VCaP (cell line): Measurements from ENCODE around the gene CERS5.
A peak's percentile ranks its signal among the peaks of the same experiment; 100 is the strongest.

Experiments used
- H3K27ac ChIP-seq: fragments of 450-650 bp; 2 replicates; pipeline ENCODE4 v1.5.1; 2017
- CTCF ChIP-seq: fragments of 450-650 bp; conservative IDR thresholded peaks from 2 replicates; pipeline ENCODE4 v1.5.1; 2017; ENCODE audit warnings: mild to moderate bottlenecking, moderate library complexity

The CERS5 gene

DNA sequence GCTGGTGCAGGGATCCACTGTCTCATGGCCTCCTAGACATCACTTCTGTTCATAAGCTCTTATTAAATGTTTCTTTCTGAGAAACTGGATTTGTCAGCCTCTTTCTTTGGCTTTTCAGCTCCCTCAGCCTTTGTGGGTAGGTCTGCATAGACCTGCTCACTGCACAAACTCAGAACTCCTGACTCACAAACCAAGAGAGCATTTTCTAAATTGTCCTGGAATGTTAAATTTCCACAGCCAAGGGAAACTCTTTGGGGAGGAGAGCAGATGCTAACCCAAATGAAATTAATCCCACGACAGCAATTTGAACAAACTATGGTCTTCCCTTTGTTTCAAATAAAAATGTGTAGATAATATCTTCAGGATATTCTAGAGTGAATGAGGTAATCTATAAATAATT is 19.5 kb upstream of the CERS5 start:
- no peak for TF ChIP-seq CTCF
- peak overlapping the region; percentile 92 for H3K27ac ChIP-seq

- H3K27ac ChIP-seq: peak overlapping the region; percentile 92
- TF ChIP-seq CTCF: no peak
These were observed 18.9 kb upstream of the CERS5 start for GRCh38 chr12:50185970-50186663.

- H3K27ac ChIP-seq: peak overlapping the region; percentile 92
These were observed 18.2 kb upstream of the CERS5 start for GRCh38 chr12:50185301-50185895.

DNA sequence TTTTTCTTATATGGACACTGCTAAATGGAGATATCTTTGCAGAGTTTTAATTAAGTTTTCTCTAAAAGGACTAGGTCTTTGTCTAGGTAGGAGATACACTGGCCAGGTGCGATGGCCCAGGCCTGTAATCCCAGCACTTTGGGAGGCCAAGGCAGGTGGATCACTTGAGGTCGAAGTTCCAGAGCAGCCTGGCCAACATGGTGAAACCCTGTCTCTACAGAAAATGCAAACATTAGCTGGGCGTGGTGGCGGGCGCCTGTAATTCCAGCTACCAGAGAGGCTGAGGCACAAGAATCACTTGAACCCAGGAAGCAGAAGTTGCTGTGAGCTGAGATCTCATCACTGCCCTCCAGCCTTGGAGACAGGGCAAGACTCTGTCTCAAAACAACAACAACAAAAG is 17.1 kb upstream of the CERS5 start:
- peak overlapping the region; percentile 92; the same call in 1 of the 2 replicates for H3K27ac ChIP-seq

More at GRCh38 chr12:50185301-50185895, 18.2 kb upstream of the CERS5 start:
- TF ChIP-seq CTCF: no peak

DNA sequence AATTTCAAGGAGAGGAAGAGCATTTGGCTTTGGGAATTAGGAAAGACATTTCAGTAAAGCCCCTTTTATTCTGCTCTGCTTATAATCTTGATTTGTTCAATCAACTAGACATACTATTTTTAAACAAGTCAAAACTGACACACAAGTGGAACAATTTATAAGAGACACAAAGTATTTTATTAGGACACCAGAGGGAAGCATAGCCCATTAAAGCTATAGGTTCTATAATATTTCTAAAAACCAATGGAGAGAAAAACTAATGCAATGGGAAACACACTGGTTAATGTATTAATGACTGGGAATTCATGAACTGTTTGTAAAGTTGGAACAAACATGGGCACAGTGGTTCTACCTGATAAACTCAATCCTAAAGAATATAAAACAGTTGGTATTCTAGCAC is 15.3 kb upstream of the CERS5 start:
- peak; percentile 54 for TF ChIP-seq CTCF
- peak overlapping the region; percentile 8; the same call in 1 of the 2 replicates for H3K27ac ChIP-seq

More for the DNA sequence above, 17.1 kb upstream of the CERS5 start:
- TF ChIP-seq CTCF: no peak

DNA sequence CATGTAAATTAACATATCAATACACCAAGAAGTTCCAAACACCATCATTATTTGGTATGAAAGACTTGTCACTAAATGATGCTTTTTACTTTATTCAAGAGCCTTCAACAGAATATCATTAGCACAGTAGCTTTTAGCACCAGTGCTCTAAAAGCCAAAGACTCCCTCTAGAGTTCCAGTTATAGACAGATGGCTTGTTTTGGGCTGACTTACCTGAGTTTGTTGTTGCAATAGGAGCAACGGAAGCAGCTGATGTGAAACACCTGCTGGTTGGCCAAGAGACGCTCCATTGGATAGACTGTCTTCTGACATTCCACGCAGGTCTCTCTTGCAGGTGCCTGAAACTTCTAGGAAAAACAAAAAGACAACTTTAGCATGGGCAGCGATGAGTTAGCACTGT is 14.5 kb upstream of the CERS5 start:
- H3K27ac ChIP-seq: no peak overlapping the region
- TF ChIP-seq CTCF: no peak

DNA sequence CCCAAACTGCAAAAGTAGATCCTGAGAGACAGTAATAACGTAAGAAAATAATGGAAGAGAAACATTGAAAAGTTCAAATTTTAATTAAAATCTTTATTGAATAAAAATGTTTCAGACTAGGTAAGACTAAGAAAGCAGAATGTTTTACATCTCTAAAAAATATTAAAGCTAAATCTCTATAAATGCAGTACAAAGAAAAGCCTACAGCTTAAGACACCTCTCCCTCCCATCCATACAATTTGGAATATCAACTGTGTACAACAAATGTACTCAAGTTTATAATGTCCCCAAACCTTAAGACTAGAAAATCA is 8.5 kb upstream of the CERS5 start:
- H3K27ac ChIP-seq: no peak overlapping the region
- peak; percentile 48 for TF ChIP-seq CTCF
